Glutamatergic neuron (in vitro differentiated cells): ENCODE measurements around the gene NTRK2. TPM values are rescaled to one million over a fixed set of nuclear protein-coding genes. Genes with fewer than 3 reads are reported as not detected.

Experiments used
- DNase-seq: peaks from one replicate; pipeline ENCODE4 v3.0.0; 2022
- H3K27ac Mint-ChIP-seq: one replicate; pipeline ENCODE4 v1.8.0; 2020; ENCODE audit warnings: mild to moderate bottlenecking, mixed read lengths, inconsistent platforms; ENCODE audit not compliant: unreplicated experiment
- H3K27me3 Mint-ChIP-seq: one replicate; pipeline ENCODE4 v1.8.0; 2020; ENCODE audit warnings: mild to moderate bottlenecking, moderate library complexity, mixed read lengths, inconsistent platforms; ENCODE audit not compliant: unreplicated experiment
- H3K36me3 Mint-ChIP-seq: one replicate; pipeline ENCODE4 v1.8.0; 2020; ENCODE audit warnings: mild to moderate bottlenecking, mixed read lengths, inconsistent platforms; ENCODE audit not compliant: unreplicated experiment
- H3K4me1 Mint-ChIP-seq: one replicate; pipeline ENCODE4 v1.8.0; 2020; ENCODE audit warnings: mild to moderate bottlenecking, low read depth, mixed read lengths, inconsistent platforms; ENCODE audit not compliant: unreplicated experiment
- H3K4me3 Mint-ChIP-seq: one replicate; pipeline ENCODE4 v1.8.0; 2020; ENCODE audit warnings: mild to moderate bottlenecking, mixed read lengths, inconsistent platforms; ENCODE audit not compliant: unreplicated experiment
- H3K9me3 Mint-ChIP-seq: one replicate; pipeline ENCODE4 v1.8.0; 2020; ENCODE audit warnings: mild to moderate bottlenecking, moderate library complexity, mixed read lengths, inconsistent platforms; ENCODE audit not compliant: unreplicated experiment
- CTCF ChIP-seq: fragments of 200-600 bp; sonication (generic); IDR thresholded peaks from one replicate; pipeline ENCODE4 v1.5.0; 2021; ENCODE audit not compliant: partially characterized antibody, unreplicated experiment
- total RNA-seq: library from RNA; stranded (reverse); fragmentation: NEBNext Ultra II Directional; extraction: Animal tissue kit (Norgen Biotek cat#: 25700); gene quantifications from one replicate; pipeline ENCODE4 v1.2.1, GENCODE V29; 2021; ENCODE audit not compliant: unreplicated experiment

Gene NTRK2
- total RNA-seq, 1 donor from 2014 or later = 2.1 TPM

GRCh38 chr9:84978661-84979060 is 309.1 kb downstream of the NTRK2 start:
- no peaks in the 10 kb centered on the region for H3K27me3 Mint-ChIP-seq
- no peak for TF ChIP-seq CTCF
- no peaks in the 10 kb centered on the region for H3K9me3 Mint-ChIP-seq
- no peak for DNase-seq
- H3K4me3 Mint-ChIP-seq = no peak overlapping the region
- H3K27ac Mint-ChIP-seq = no peak overlapping the region
- H3K4me1 Mint-ChIP-seq = no peaks in the 10 kb centered on the region
- no peaks in the 10 kb centered on the region for H3K36me3 Mint-ChIP-seq

GRCh38 chr9:84983749-84984148 is 314.2 kb downstream of the NTRK2 start:
- no peak overlapping the region for H3K27ac Mint-ChIP-seq
- no peak overlapping the region for H3K4me3 Mint-ChIP-seq
- no peak for DNase-seq
- no peak for TF ChIP-seq CTCF
- no peaks in the 10 kb centered on the region for H3K9me3 Mint-ChIP-seq
- H3K4me1 Mint-ChIP-seq = no peaks in the 10 kb centered on the region
- H3K27me3 Mint-ChIP-seq = peaks cover 2% of the 10 kb centered on the region
- H3K36me3 Mint-ChIP-seq = no peaks in the 10 kb centered on the region

- Mint-ChIP-seq H3K4me3 (no peak overlapping the region), H3K9me3 (no peaks in the 10 kb centered on the region), H3K4me1 (no peaks in the 10 kb centered on the region), H3K27me3 (peaks cover 2% of the 10 kb centered on the region), H3K27ac (no peak overlapping the region), H3K36me3 (no peaks in the 10 kb centered on the region)
- no peak for TF ChIP-seq CTCF
- no peak for DNase-seq
Measured at GRCh38 chr9:84988621-84989020, 319.1 kb downstream of the NTRK2 start.

DNA sequence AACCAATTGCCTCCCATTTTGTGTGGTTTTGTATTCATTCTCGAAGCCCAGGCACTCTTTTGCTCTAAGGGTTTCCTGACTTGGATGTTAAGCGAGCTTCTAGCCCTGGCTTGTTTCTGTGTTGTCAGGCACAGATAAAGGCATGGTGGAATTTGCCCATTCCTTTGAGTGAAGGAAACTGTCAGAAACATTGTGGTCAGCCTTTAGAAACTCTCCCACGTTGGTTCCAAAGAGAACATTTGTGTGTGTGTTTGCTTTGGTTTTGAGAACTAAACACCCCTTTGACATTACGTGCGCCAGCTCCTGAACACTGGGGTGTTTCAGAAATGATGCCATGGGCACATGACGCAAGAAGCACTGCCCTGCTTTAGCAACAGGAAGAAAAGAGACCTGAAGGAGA is 320.9 kb downstream of the NTRK2 start:
- H3K4me1 Mint-ChIP-seq = no peaks in the 10 kb centered on the region
- H3K9me3 Mint-ChIP-seq = no peaks in the 10 kb centered on the region
- H3K27ac Mint-ChIP-seq = no peak overlapping the region
- no peaks in the 10 kb centered on the region for H3K36me3 Mint-ChIP-seq
- TF ChIP-seq CTCF = no peak
- H3K4me3 Mint-ChIP-seq = no peak overlapping the region
- peaks cover 2% of the 10 kb centered on the region for H3K27me3 Mint-ChIP-seq
- DNase-seq = no peak

DNA sequence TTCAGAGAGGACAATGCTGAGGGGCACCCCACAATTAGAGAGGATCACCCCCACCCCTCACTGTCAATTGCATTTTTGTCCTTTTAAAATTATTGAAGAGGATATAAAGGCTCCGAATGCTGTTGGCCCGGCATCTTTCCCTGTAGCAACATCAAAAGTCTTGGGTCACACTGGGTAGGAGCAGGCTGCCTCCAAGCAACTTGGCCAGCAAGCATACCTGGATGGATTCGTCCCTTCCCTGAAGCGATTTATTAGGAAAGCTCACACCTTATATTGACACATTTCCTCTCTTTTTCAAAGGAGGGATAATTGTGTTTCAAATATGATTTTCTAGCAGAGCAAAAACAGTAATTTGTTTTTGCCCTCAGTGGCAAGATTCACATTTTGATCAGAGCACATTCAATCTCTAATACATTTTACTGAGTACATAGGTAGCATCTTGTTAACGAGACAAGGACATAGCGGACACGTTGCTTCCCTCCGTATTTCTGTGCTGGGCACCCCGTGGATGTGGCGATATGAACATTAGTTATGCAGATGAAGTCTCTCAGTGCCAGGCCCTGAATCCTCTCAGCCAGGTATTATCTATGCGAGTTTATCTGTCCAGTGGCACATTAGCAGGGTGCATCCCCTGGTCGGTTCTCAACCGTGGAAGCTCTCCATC is 321.5 kb downstream of the NTRK2 start:
- H3K27me3 Mint-ChIP-seq = peaks cover 2% of the 10 kb centered on the region
- H3K9me3 Mint-ChIP-seq = no peaks in the 10 kb centered on the region
- no peaks in the 10 kb centered on the region for H3K36me3 Mint-ChIP-seq
- no peak overlapping the region for H3K4me3 Mint-ChIP-seq
- no peak overlapping the region for H3K27ac Mint-ChIP-seq
- no peak for TF ChIP-seq CTCF
- DNase-seq = no peak
- no peaks in the 10 kb centered on the region for H3K4me1 Mint-ChIP-seq
